ENCODE data around the gene OLA1.

DNA sequence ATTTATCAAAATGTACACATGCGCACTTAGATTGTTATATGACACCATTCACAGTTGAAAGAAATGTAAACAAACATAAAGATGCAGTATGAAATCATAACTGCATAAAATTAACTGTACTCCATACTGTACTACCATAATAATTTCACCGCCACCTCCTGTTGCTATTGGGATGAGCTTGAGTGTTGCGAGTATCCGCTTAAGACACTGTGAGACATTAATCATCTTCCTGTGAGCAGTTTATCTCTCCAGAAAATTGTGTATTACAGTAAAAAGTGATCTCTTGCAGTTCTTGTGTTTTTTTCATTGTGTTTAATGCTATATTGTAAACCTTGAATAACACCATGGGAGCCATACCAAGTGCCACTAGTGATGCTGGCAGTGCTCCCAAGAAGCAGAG is 46.1 kb downstream of the OLA1 start:
- no peak for TF ChIP-seq EZH2 (optimal IDR thresholded peaks at IDR 0.05; ENCODE audit: low read depth, low read length)
- TF ChIP-seq, protein P1, sequence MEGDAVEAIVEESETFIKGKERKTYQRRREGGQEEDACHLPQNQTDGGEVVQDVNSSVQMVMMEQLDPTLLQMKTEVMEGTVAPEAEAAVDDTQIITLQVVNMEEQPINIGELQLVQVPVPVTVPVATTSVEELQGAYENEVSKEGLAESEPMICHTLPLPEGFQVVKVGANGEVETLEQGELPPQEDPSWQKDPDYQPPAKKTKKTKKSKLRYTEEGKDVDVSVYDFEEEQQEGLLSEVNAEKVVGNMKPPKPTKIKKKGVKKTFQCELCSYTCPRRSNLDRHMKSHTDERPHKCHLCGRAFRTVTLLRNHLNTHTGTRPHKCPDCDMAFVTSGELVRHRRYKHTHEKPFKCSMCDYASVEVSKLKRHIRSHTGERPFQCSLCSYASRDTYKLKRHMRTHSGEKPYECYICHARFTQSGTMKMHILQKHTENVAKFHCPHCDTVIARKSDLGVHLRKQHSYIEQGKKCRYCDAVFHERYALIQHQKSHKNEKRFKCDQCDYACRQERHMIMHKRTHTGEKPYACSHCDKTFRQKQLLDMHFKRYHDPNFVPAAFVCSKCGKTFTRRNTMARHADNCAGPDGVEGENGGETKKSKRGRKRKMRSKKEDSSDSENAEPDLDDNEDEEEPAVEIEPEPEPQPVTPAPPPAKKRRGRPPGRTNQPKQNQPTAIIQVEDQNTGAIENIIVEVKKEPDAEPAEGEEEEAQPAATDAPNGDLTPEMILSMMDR (IDR thresholded peaks at IDR 0.05; ENCODE audit: low read length), result no peak
